Activated CD4-positive, alpha-beta memory T cell treated with anti-CD3 and anti-CD28 coated beads, Interleukin-2, amount 10 ng/mL, durations not matched to agents 7 days and 5 days (primary cell): Measurements from ENCODE around the gene INF2. TPM values are rescaled to one million over a fixed set of nuclear protein-coding genes. Genes with fewer than 3 reads are reported as not detected.

Experiments
- CTCF ChIA-PET: fragments of 350-600 bp; sonication (Branson Sonifier 250); formaldehyde crosslinking; loops from one replicate; lab custom pipeline; 2021; ENCODE audit warnings: antibody characterized with exemption, inconsistent platforms; lab: Charles Lee
- POLR2A ChIA-PET: fragments of 350-600 bp; sonication (Branson Sonifier 250); formaldehyde crosslinking; loops from one replicate; lab custom pipeline; 2021; ENCODE audit warnings: antibody characterized with exemption; lab: Charles Lee
- DNase-seq: peaks from one replicate; pipeline ENCODE4 v3.0.0-alpha.2; 2020
- H3K27ac Mint-ChIP-seq: one replicate; pipeline ENCODE4 v1.8.0; 2021; ENCODE audit warnings: mild to moderate bottlenecking, mixed read lengths
- H3K27me3 Mint-ChIP-seq: one replicate; pipeline ENCODE4 v1.8.0; 2021; ENCODE audit warnings: mixed read lengths
- H3K36me3 Mint-ChIP-seq: one replicate; pipeline ENCODE4 v1.8.0; 2021; ENCODE audit warnings: low read depth, mixed read lengths
- H3K4me1 Mint-ChIP-seq: one replicate; pipeline ENCODE4 v1.8.0; 2021; ENCODE audit warnings: mixed read lengths
- H3K4me3 Mint-ChIP-seq: one replicate; pipeline ENCODE4 v1.8.0; 2021; ENCODE audit warnings: mild to moderate bottlenecking, mixed read lengths
- H3K9me3 Mint-ChIP-seq: one replicate; pipeline ENCODE4 v1.8.0; 2021; ENCODE audit warnings: mixed read lengths
- total RNA-seq, 2 experiments: library from RNA; stranded (reverse); gene quantifications; one replicate each; pipeline ENCODE4 v1.2.3, GENCODE V29; 2021

Gene INF2
- total RNA-seq, 2 experiments from 2014 or later = 120 to 132 TPM

DNA sequence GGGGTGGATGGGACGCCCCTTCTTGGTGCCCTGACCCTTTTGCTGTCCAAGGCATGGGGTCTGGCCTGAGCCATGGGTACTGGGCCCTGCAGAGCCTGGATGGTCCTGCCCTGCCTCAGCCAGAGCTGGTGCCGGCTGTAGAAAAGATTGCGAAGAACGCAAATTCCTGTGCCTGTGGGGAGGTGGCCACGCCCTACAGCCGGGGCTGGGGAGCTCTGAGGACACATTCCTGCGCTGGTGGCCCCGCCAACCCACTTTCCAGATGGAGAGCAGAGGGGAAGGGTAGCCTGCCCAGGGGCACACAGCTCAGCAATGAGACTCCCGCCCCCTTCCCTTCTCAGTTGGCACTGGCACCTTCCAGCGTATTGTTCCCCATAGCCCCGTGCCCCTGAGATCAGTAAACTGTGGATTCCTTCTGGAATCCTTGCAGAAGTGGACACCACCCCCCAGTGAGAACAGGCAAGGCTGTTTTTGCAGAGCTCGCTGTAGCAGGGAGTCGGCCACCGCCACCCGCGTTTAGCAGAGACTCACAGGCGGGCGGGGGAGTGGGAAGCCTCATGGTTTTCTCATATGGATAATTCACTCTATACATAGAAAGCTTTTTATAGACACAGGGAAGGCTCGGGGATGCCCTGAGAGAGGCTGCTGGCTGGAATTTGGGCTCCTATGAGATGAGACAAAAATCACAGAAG is 8.6 kb downstream of the INF2 start:
- Mint-ChIP-seq H3K4me3 (no peak overlapping the region), H3K9me3 (no peaks in the 10 kb centered on the region), H3K36me3 (peaks cover 15% of the 10 kb centered on the region), H3K4me1 (peaks cover 33% of the 10 kb centered on the region), H3K27me3 (no peaks in the 10 kb centered on the region), H3K27ac (no peak overlapping the region)
- DNase-seq = no peak
- POLR2A ChIA-PET = no interaction called here
- CTCF ChIA-PET = no interaction called here

DNA sequence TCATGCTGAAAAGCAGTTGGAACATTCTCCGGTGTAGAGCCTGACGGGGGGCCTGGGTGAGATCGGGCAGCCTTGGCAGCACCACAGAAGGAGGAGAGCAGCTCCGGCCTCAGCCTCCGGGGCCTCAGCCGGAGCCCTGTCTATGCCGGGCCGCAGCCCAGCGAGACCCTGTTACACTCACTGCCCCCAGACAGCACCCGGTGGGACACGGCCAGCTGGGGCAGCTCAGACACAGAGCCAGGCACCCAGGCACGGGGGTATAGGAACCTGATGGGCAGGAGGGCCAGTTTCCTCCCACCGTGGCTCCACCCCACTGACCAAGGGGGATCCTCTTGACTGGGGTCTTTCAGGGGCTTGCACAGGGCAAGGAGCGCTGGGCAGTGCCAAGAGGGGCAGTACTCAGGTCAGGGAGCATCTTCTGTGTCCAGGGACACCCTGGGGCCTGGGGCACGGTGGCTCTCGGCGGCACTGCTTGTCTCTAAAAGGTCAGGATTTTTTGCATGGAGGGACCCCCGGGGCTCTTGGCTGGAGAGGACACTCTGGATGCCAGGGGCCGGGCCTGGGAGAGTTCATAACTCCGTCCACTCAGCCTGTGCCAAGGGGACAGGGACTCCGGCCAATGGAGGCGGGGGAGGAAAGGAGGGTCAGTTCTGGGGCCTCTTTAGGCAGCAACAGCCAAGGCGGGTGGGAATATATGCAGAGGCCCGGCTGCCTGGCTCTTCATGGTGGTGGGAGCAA is 9.4 kb downstream of the INF2 start:
- Mint-ChIP-seq H3K4me3 (no peak overlapping the region), H3K27me3 (no peaks in the 10 kb centered on the region), H3K36me3 (peaks cover 16% of the 10 kb centered on the region), H3K9me3 (no peaks in the 10 kb centered on the region), H3K27ac (no peak overlapping the region), H3K4me1 (peaks cover 29% of the 10 kb centered on the region)
- no peak for DNase-seq
- ChIA-PET POLR2A (no interaction called here), CTCF (no interaction called here)

DNA sequence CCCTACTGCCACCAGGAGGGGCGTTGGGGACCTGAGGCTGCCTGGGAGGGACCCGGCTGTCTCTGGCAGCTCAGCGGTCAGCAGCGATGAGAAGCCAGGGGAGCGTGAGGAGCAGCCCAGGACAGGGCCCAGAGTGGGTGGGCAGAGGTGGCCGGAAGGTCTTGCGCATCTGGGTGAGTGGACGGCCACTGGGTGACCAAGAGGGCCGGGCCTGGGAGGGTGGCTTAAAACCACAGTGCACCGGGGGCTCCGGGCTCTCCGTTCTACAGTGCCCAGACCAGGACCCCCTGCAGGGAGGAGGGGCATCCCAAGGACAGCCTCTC is 10.0 kb downstream of the INF2 start:
- Mint-ChIP-seq H3K27ac (no peak overlapping the region), H3K4me1 (peaks cover 24% of the 10 kb centered on the region), H3K9me3 (no peaks in the 10 kb centered on the region), H3K36me3 (peaks cover 18% of the 10 kb centered on the region), H3K27me3 (no peaks in the 10 kb centered on the region), H3K4me3 (no peak overlapping the region)
- ChIA-PET POLR2A (no interaction called here), CTCF (no interaction called here)
- no peak for DNase-seq

DNA sequence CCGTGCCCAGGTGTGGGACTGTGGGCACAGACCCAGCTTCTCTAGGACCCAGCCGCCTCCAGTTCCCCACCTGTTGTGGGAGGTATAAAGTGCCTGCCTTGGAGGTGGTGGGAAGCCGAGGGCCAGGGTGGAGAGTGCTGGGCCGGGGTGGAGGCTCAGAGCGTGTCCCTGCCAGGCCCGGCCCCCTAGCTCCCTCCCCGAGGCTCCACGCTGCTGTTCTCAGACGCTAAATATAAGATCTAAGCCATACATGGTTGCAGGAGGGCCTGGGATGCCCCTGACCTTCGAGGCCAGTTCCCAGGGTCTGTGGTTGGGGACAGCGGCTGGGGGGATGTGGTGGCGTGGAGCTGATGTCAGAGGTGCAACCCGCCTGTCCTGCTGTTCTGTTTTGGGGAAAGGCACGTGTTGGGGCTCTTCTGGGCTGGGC is 10.8 kb downstream of the INF2 start:
- no peaks in the 10 kb centered on the region for H3K9me3 Mint-ChIP-seq
- POLR2A ChIA-PET = no interaction called here
- H3K4me3 Mint-ChIP-seq = no peak overlapping the region
- no peak for DNase-seq
- CTCF ChIA-PET = no interaction called here
- peaks cover 15% of the 10 kb centered on the region for H3K36me3 Mint-ChIP-seq
- no peaks in the 10 kb centered on the region for H3K27me3 Mint-ChIP-seq
- H3K4me1 Mint-ChIP-seq = peaks cover 15% of the 10 kb centered on the region
- H3K27ac Mint-ChIP-seq = no peak overlapping the region

DNA sequence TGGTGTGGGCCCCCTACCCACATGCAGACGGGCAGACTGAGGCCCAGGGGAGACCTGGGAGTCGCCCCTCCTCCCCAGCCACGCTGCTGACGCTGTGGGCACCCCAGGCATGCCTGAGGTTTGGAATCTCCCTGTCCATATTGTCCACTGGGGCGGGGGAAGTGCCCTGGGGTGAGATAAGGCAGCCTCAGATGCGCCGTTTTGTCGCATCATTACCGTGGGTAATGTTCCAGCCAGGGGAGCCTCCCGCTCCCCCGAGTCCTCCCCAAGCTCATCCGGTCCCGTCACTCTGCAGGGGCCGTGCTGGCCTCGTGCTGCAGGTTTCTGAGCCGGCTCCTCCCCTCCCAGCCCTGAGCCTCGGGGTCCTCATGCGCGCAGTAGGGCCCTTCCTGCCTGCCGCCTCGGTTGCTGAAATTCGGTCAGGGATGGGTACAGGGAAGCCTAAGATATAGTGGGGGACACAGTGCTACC is 11.4 kb downstream of the INF2 start:
- no peaks in the 10 kb centered on the region for H3K27me3 Mint-ChIP-seq
- no peak for DNase-seq
- no peak overlapping the region for H3K27ac Mint-ChIP-seq
- H3K36me3 Mint-ChIP-seq = peaks cover 11% of the 10 kb centered on the region
- CTCF ChIA-PET = no interaction called here
- POLR2A ChIA-PET = no interaction called here
- no peak overlapping the region for H3K4me3 Mint-ChIP-seq
- H3K9me3 Mint-ChIP-seq = no peaks in the 10 kb centered on the region
- H3K4me1 Mint-ChIP-seq = peaks cover 10% of the 10 kb centered on the region

DNA sequence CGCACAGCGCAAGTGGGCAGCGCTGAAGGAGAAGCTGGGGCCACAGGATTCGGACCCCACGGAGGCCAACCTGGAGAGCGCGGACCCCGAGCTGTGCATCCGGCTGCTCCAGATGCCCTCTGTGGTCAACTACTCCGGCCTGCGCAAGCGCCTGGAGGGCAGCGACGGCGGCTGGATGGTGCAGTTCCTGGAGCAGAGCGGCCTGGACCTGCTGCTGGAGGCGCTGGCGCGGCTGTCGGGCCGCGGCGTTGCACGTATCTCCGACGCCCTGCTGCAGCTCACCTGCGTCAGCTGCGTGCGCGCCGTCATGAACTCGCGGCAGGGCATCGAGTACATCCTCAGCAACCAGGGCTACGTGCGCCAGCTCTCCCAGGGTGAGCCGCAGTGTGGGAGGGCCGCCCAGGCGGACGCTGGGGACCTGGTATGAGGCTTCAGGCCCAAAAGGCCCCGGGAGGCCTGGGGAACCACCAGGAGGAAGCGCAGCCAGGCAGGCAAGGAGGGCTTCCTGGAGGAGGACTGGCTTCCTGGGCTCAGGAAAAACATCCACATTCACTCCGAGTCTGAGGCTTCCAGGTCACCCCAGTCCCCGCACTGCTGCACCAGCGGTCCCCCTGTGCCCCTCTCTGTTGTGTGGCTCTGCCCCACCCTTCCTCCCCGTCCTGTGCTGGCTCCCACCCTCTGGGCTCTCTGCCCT is 12.1 kb downstream of the INF2 start:
- ChIA-PET POLR2A (interaction anchor here (0.8 kb wide), 1 partner anchor 14 kb away, joined by 3 read pairs; no protein-coding TSS in a partner anchor), CTCF (no interaction called here)
- DNase-seq = no peak
- no peak overlapping the region for H3K4me3 Mint-ChIP-seq
- H3K27me3 Mint-ChIP-seq = no peaks in the 10 kb centered on the region
- H3K36me3 Mint-ChIP-seq = peaks cover 8% of the 10 kb centered on the region
- no peak overlapping the region for H3K27ac Mint-ChIP-seq
- H3K9me3 Mint-ChIP-seq = no peaks in the 10 kb centered on the region
- H3K4me1 Mint-ChIP-seq = peaks cover 3% of the 10 kb centered on the region

DNA sequence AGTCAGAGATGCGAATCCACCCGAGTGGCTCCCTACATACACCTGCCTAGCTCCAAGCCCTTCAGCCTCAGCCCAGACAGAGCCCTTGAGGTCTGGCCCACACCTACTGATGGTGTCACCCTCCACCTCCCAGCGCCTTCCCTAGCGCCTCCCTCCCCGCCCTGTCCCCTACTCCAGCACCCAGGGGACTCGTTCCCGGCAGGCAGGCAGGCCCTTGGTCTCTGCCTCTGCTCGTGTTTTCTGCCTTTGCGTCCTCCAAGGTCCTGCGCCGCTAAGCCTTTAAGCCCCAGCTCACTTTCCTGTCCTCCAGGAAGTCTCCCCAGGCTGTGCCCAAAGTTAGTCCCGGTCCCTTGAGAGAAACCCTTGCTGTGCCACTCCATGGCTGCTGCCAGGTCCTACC is 12.7 kb downstream of the INF2 start:
- DNase-seq = no peak
- Mint-ChIP-seq H3K27me3 (no peaks in the 10 kb centered on the region), H3K9me3 (no peaks in the 10 kb centered on the region), H3K4me3 (no peak overlapping the region), H3K27ac (no peak overlapping the region), H3K4me1 (peaks cover 3% of the 10 kb centered on the region), H3K36me3 (peaks cover 8% of the 10 kb centered on the region)
- ChIA-PET POLR2A (interaction anchor here (0.6 to 1.4 kb wide), 3 partner anchors 9 to 53 kb away, joined by 3 to 5 read pairs (median 3); no protein-coding TSS in a partner anchor), CTCF (no interaction called here)

DNA sequence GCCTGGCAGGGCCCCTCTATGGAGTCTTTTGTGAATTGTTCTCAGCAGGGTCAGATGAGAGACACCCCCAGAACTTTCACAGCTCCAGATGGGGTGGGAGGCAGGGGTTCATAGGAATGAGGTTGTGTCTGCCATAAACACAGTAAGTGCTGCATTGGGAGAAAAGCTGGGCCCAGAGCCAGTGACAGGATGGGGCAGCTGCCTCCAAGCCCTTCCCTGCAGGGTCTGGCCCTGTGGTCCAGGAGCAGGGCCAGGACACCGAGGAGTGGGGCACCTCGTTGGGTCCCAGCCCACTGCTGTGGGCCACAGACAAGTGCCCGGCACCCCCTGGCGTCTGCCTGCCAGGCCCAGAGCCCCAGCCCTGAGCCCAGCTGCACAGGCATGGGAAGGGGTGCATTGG is 13.3 kb downstream of the INF2 start:
- Mint-ChIP-seq H3K27ac (no peak overlapping the region), H3K36me3 (peaks cover 8% of the 10 kb centered on the region), H3K9me3 (no peaks in the 10 kb centered on the region), H3K27me3 (no peaks in the 10 kb centered on the region), H3K4me1 (no peaks in the 10 kb centered on the region), H3K4me3 (no peak overlapping the region)
- POLR2A ChIA-PET = interaction anchor here (0.6 to 1.4 kb wide), 2 partner anchors 9 to 52 kb away, joined by 3 to 5 read pairs; no protein-coding TSS in a partner anchor
- DNase-seq = no peak
- CTCF ChIA-PET = no interaction called here

DNA sequence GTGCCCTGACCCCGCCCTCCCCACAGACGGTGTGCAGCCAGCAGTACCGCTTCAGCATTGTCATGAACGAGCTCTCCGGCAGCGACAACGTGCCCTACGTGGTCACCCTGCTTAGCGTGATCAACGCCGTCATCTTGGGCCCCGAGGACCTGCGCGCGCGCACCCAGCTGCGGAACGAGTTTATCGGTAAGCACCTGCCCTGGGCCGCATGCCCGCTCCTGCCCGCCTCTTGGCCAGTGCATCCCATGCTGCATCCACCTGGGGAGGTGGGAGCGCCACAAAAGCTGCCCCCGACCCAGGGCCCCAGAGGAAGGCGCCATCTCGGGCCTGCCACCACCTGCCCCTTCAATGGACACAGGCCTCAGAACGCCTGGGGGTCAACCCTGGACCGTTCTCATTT is 13.9 kb downstream of the INF2 start:
- ChIA-PET POLR2A (interaction anchor here (1.4 kb wide), 1 partner anchor 10 kb away, joined by 5 read pairs; no protein-coding TSS in a partner anchor), CTCF (no interaction called here)
- H3K36me3 Mint-ChIP-seq = peaks cover 8% of the 10 kb centered on the region
- no peaks in the 10 kb centered on the region for H3K27me3 Mint-ChIP-seq
- no peaks in the 10 kb centered on the region for H3K9me3 Mint-ChIP-seq
- no peak overlapping the region for H3K4me3 Mint-ChIP-seq
- H3K4me1 Mint-ChIP-seq = no peaks in the 10 kb centered on the region
- DNase-seq = no peak
- H3K27ac Mint-ChIP-seq = no peak overlapping the region

DNA sequence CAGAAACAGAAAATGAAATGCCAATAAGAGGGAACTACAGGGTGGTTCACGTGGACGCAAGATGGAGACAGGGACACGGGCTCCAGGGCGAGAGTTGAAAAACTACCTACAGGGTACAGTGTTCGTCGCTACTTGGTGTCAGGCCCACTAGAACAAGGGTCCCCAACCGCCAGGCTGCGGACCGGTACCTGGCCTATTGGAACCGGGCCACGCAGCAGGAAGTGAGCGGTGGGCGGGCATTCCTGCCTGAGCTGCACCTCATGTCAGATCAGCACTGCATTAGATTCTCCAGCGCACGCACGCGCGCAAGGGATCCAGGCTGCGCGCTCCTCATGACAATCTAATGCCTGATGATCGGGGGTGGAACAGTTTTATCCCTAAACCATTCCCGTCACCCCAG is 14.8 kb downstream of the INF2 start:
- POLR2A ChIA-PET = no interaction called here
- peaks cover 8% of the 10 kb centered on the region for H3K36me3 Mint-ChIP-seq
- H3K4me1 Mint-ChIP-seq = peaks cover 2% of the 10 kb centered on the region
- no peaks in the 10 kb centered on the region for H3K27me3 Mint-ChIP-seq
- no peak for DNase-seq
- no peak overlapping the region for H3K27ac Mint-ChIP-seq
- CTCF ChIA-PET = interaction anchor here (1.8 kb wide), 1 partner anchor 39 kb away, joined by 6 read pairs; no protein-coding TSS in a partner anchor
- no peak overlapping the region for H3K4me3 Mint-ChIP-seq
- H3K9me3 Mint-ChIP-seq = no peaks in the 10 kb centered on the region

DNA sequence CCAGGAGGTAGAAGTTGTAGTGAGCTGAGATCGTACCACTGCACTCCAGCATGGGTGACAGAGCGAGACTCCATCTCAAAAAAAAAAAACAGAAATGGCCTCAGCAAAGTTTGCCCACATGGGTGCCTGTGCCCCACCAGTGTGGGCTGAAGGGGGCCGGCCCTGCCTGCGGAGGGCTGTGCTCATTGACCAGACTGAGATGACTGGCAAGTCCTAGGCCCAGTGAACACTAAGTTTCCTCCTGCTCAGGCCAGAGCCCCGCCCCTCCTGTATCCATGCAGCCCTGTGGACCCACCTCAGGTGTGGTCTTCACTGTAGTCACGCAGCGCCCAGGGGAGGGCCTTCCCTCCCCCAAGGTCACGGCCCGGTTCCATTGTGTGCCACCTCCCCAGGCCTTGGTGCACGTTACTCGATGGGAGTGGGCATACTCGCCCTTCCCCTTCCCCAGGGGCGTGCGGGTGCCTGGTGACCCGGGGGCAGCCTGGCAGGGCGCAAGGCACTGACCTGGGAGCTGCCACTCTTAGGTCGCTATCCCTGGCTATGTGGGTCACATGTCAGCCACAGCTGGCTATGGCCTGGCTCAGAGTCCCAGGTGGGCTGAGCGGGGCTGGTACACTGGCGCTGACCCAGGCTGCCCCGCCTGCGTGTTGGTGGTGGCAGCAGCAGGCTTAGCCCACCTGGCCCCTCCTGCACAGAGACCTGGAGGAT is 16.1 kb downstream of the INF2 start:
- Mint-ChIP-seq H3K4me1 (peaks cover 2% of the 10 kb centered on the region), H3K4me3 (no peak overlapping the region), H3K27ac (peak overlapping the region; percentile 21), H3K36me3 (peaks cover 12% of the 10 kb centered on the region), H3K9me3 (no peaks in the 10 kb centered on the region), H3K27me3 (no peaks in the 10 kb centered on the region)
- ChIA-PET POLR2A (interaction anchor here (0.9 kb wide), 1 partner anchor 9 kb away, joined by 5 read pairs; no protein-coding TSS in a partner anchor), CTCF (interaction anchor here (1.8 kb wide), 1 partner anchor 40 kb away, joined by 6 read pairs; no protein-coding TSS in a partner anchor)
- no peak for DNase-seq

DNA sequence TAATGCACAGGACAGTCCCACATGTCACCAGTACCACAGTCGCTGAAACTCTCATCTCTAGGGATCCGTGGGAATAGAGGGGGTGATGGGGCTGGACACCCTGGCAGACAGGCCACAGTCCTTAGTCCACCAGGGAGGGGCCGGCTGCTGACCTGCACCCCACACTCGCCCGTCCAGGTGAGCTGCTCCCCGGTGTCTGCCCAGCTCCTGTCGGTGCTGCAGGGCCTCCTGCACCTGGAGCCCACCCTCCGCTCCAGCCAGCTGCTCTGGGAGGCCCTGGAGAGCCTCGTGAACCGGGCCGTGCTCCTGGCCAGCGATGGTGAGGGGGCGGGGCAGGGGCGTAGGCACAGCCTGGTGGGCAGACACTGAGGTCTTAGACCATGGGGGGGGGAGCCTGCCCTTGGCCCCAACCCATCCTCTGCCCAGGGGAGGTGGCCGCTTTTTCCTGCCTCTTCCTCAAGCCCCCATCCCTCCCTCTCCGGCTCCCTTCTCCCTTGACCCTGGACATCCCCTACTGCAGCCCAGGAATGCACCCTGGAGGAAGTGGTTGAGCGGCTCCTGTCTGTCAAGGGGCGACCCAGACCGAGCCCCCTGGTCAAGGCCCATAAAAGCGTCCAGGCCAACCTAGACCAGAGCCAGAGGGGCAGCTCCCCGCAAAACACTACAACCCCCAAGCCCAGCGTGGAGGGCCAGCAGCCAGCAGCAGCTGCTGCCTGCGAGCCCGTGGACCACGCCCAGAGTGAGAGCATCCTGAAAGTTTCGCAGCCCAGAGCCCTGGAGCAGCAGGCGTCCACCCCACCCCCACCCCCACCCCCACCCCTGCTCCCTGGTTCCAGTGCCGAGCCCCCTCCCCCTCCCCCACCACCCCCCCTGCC is 17.6 kb downstream of the INF2 start:
- Mint-ChIP-seq H3K36me3 (peaks cover 12% of the 10 kb centered on the region), H3K4me3 (no peak overlapping the region), H3K27me3 (no peaks in the 10 kb centered on the region), H3K27ac (no peak overlapping the region), H3K9me3 (no peaks in the 10 kb centered on the region), H3K4me1 (peaks cover 2% of the 10 kb centered on the region)
- ChIA-PET POLR2A (interaction anchor here (0.9 kb wide), 1 partner anchor 11 kb away, joined by 5 read pairs; no protein-coding TSS in a partner anchor), CTCF (no interaction called here)
- no peak for DNase-seq
